CD14-positive monocyte (primary cell): Measurements from ENCODE around the gene AP3D1. TPM values are rescaled to one million over a fixed set of nuclear protein-coding genes. Genes with fewer than 3 reads are reported as not detected.
A peak's percentile ranks its signal among the peaks of the same experiment; 100 is the strongest.

ENCODE experiments used
- DNase-seq, 3 donors: peaks; one replicate each; pipeline ENCODE4 v3.0.0-alpha.2; 2011 to 2022
- H2AFZ ChIP-seq: 2 replicates; pipeline ENCODE4 v1.6.0; 2012; ENCODE audit warnings: mild to moderate bottlenecking, low read depth, low read length, inconsistent platforms; ENCODE audit not compliant: insufficient read depth, poor library complexity, severe bottlenecking
- H3K27ac ChIP-seq, 2 donors: 1 replicate in 1 of 2; 2 replicates in 1 of 2; pipeline ENCODE4 v1.5.1; 2012 to 2013; ENCODE audit warnings: low read length in 2 of 2, control low read depth in 1 of 2, inconsistent platforms in 1 of 2, low read depth in 1 of 2, mild to moderate bottlenecking in 1 of 2
- H3K27me3 ChIP-seq, 2 donors: one replicate each; pipeline versions ENCODE4 v1.6.0 to v1.6.1; 2011 to 2013; ENCODE audit warnings: low read length in 2 of 2; ENCODE audit not compliant: control insufficient read depth in 2 of 2, insufficient read depth in 2 of 2
- H3K36me3 ChIP-seq, 2 donors: replicated peaks in 1 of 2; 1 replicate in 1 of 2; 2 replicates in 1 of 2; pipeline versions ENCODE4 v1.5.1 to v1.6.1; 2012 to 2013; ENCODE audit warnings: low read length in 2 of 2, control low read depth in 1 of 2, inconsistent platforms in 1 of 2, mild to moderate bottlenecking in 1 of 2; ENCODE audit not compliant: insufficient read depth in 2 of 2, control insufficient read depth in 1 of 2
- H3K4me1 ChIP-seq, 2 donors: 1 replicate in 1 of 2; 2 replicates in 1 of 2; pipeline versions ENCODE4 v1.5.1 to v1.6.1; 2012 to 2013; ENCODE audit warnings: low read length in 2 of 2, control low read depth in 1 of 2, inconsistent platforms in 1 of 2, mild to moderate bottlenecking in 1 of 2, moderate library complexity in 1 of 2; ENCODE audit not compliant: insufficient read depth in 2 of 2, control insufficient read depth in 1 of 2
- H3K4me2 ChIP-seq: replicated peaks from 2 replicates; pipeline ENCODE3; 2012; ENCODE audit warnings: low read length, moderate library complexity, mild to moderate bottlenecking; ENCODE audit not compliant: poor library complexity, severe bottlenecking; ENCODE audit errors: extremely low read depth
- H3K4me3 ChIP-seq, 3 experiments: fragments of 200-600 bp in 1 of 3; sonication (generic) in 1 of 3; replicated peaks in 1 of 3; 1 replicate in 2 of 3; 2 replicates in 1 of 3; pipeline ENCODE4 v1.5.1; 2011 to 2013; ENCODE audit warnings: low read length in 3 of 3, mild to moderate bottlenecking in 3 of 3, control low read depth in 2 of 3, low read depth in 2 of 3, inconsistent platforms in 1 of 3, moderate library complexity in 1 of 3
- H3K79me2 ChIP-seq: 2 replicates; pipeline ENCODE4 v1.6.0; 2012; ENCODE audit warnings: mild to moderate bottlenecking, control low read depth, inconsistent platforms, low read length, moderate library complexity; ENCODE audit not compliant: insufficient read depth
- H3K9ac ChIP-seq: 2 replicates; pipeline ENCODE4 v1.6.0; 2017; ENCODE audit warnings: low read length, mild to moderate bottlenecking; ENCODE audit not compliant: insufficient read depth, poor library complexity, severe bottlenecking
- H3K9me3 ChIP-seq, 2 donors: replicated peaks in 1 of 2; 1 replicate in 1 of 2; 2 replicates in 1 of 2; pipeline versions ENCODE4 v1.5.1 to v1.6.1; 2012 to 2013; ENCODE audit warnings: low read length in 2 of 2, control low read depth in 1 of 2; ENCODE audit not compliant: control insufficient read depth in 1 of 2, insufficient read depth in 1 of 2
- H4K20me1 ChIP-seq: 2 replicates; pipeline ENCODE4 v1.6.0; 2012; ENCODE audit warnings: mild to moderate bottlenecking, low read length, control low read depth, moderate library complexity; ENCODE audit not compliant: insufficient read depth
- H3K27ac Mint-ChIP-seq, 7 donors: one replicate each; pipeline ENCODE4 v1.8.0; 2020; ENCODE audit warnings: mild to moderate bottlenecking in 7 of 7, mixed read lengths in 7 of 7, moderate library complexity in 6 of 7, inconsistent platforms in 2 of 7
- H3K27me3 Mint-ChIP-seq, 3 donors: one replicate each; pipeline ENCODE4 v1.8.0; 2021 to 2022; ENCODE audit warnings: low read depth in 3 of 3, mild to moderate bottlenecking in 3 of 3, mixed read lengths in 3 of 3, moderate library complexity in 3 of 3, inconsistent platforms in 1 of 3
- H3K36me3 Mint-ChIP-seq, 2 donors: one replicate each; pipeline ENCODE4 v1.8.0; 2020; ENCODE audit warnings: mixed read lengths in 2 of 2, inconsistent platforms in 1 of 2, mild to moderate bottlenecking in 1 of 2
- H3K4me1 Mint-ChIP-seq: one replicate; pipeline ENCODE4 v1.8.0; 2020; ENCODE audit warnings: mild to moderate bottlenecking, mixed read lengths
- H3K4me3 Mint-ChIP-seq, 2 donors: one replicate each; pipeline ENCODE4 v1.8.0; 2020; ENCODE audit warnings: mild to moderate bottlenecking in 2 of 2, mixed read lengths in 2 of 2, moderate library complexity in 1 of 2
- H3K9me3 Mint-ChIP-seq, 7 donors: one replicate each; pipeline ENCODE4 v1.8.0; 2020 to 2022; ENCODE audit warnings: mixed read lengths in 7 of 7, mild to moderate bottlenecking in 6 of 7, moderate library complexity in 6 of 7, inconsistent platforms in 2 of 7
- WGBS: methylation state at CpG from one replicate; pipeline ENCODE4 v1.1.5; 2013; ENCODE audit warnings: missing lambda C conversion rate; ENCODE audit not compliant: insufficient coverage; 5-methylcytosine and 5-hydroxymethylcytosine counted together
- intact Hi-C, 2 donors: fragments of 100-400 bp; cut with micrococcal nuclease; formaldehyde crosslinking; loops; one replicate each; pipeline versions ENCODE4 v1.15.0 to v1.15.1; 2023
- polyA plus RNA-seq, 3 donors: library from polyadenylated mRNA; depleted of rRNA in 1 of 3; unstranded in 2 of 3; stranded (reverse) in 1 of 3; fragments of 300-500 nt in 2 of 3; fragments of >200 nt in 1 of 3; fragmentation: Illumina TruSeq in 2 of 3; gene quantifications; 1 replicate in 2 of 3; 2 replicates in 1 of 3; pipeline ENCODE4 v1.2.3, GENCODE V29; 2012 to 2021
- TF ChIP-seq, protein P1 (sequence below): fragments of 200-600 bp; IDR thresholded peaks from one replicate; pipeline ENCODE4 v1.8.0; 2022; ENCODE audit warnings: antibody characterized with exemption, mild to moderate bottlenecking

Gene AP3D1
- polyA plus RNA-seq, 3 donors, result 9.6 to 105 (median 12.4) TPM

DNA sequence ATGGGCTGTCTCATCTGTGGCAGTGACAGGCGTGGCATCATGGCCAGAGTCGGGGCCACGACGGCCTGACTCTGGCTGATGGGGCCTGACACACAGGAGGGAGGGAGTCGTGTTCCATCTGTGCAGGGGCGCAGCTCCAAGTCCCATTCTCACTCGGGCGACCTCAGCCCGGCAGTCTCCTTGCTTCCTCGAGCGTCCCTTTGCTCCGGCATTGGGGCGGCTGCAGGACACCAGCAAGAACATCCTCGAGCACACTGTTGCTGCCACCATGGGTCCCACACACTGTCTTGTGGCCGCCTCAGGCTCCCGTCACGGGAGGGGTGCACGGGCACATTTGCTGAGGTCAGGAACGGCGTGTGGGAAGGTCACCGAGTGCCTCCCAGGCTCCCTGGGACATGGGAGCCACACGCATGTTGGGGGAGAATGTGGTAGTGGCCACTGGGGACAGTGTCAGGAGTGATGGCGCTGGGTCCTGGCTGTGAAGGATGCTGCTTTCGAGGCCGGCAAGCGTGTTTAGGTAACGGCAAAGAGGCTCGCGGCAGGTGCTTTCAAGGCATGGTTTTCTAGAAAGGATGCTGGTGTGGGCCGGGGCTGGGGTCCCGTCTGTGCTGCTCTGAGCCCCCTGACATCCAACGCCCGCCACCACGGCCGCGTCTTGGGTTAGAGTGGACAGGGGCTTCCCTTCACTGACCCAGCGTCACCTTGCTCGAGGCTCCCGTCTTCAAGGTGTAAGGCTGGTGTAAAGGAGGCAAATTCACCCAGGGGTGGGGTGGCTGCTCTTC is 51.2 kb downstream of the AP3D1 start:
- Histone ChIP-seq H3K9me3 (peaks cover 0 to 4% of the 10 kb centered on the region in 2 donors), H4K20me1 (peaks cover 67% of the 10 kb centered on the region), H3K36me3 (peaks cover 39 to 54% of the 10 kb centered on the region in 2 donors), H3K79me2 (peaks cover 34% of the 10 kb centered on the region), H3K27ac (no peak overlapping the region), H3K4me2 (no peak overlapping the region), H3K9ac (no peak overlapping the region), H3K4me1 (peaks cover 14 to 17% of the 10 kb centered on the region in 2 donors), H3K4me3 (no peak overlapping the region), H2AFZ (no peak overlapping the region), H3K27me3 (no peaks in the 10 kb centered on the region)
- WGBS, result 96% methylated on average over 36 of the region's 39 CpGs
- H3K27ac Mint-ChIP-seq, result peak overlapping the region in 2 of 7 donors; percentile 7 to 80
- DNase-seq, result no peak
- peaks cover 38 to 60% of the 10 kb centered on the region in 2 donors for H3K36me3 Mint-ChIP-seq
- intact Hi-C loops, result loop anchor here (5.0 kb wide), 2 partner anchors 38 to 52 kb away; partner anchors contain the start of gene AP3D1 (in 1 of the 2)
- H3K4me1 Mint-ChIP-seq, result peaks cover 9% of the 10 kb centered on the region
- peaks cover 0 to 4% (median 0%) of the 10 kb centered on the region in 3 donors for H3K27me3 Mint-ChIP-seq
- peaks cover 0 to 6% (median 0%) of the 10 kb centered on the region in 7 donors for H3K9me3 Mint-ChIP-seq
- no peak overlapping the region for H3K4me3 Mint-ChIP-seq
- TF ChIP-seq, protein P1, sequence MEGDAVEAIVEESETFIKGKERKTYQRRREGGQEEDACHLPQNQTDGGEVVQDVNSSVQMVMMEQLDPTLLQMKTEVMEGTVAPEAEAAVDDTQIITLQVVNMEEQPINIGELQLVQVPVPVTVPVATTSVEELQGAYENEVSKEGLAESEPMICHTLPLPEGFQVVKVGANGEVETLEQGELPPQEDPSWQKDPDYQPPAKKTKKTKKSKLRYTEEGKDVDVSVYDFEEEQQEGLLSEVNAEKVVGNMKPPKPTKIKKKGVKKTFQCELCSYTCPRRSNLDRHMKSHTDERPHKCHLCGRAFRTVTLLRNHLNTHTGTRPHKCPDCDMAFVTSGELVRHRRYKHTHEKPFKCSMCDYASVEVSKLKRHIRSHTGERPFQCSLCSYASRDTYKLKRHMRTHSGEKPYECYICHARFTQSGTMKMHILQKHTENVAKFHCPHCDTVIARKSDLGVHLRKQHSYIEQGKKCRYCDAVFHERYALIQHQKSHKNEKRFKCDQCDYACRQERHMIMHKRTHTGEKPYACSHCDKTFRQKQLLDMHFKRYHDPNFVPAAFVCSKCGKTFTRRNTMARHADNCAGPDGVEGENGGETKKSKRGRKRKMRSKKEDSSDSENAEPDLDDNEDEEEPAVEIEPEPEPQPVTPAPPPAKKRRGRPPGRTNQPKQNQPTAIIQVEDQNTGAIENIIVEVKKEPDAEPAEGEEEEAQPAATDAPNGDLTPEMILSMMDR, result no peak

- no peak for DNase-seq
- Histone ChIP-seq H3K9me3 (no peaks in the 10 kb centered on the region), H3K4me2 (no peak overlapping the region), H3K9ac (no peak overlapping the region), H2AFZ (no peak overlapping the region), H3K27me3 (no peaks in the 10 kb centered on the region), H3K79me2 (peaks cover 34% of the 10 kb centered on the region), H3K27ac (no peak overlapping the region), H3K4me3 (no peak overlapping the region), H4K20me1 (peaks cover 58% of the 10 kb centered on the region), H3K4me1 (peaks cover 18 to 25% of the 10 kb centered on the region in 2 donors), H3K36me3 (peaks cover 37 to 43% of the 10 kb centered on the region in 2 donors)
- intact Hi-C loops, result loop anchor here (5.0 kb wide), 2 partner anchors 37 to 53 kb away; partner anchors contain the start of gene AP3D1 (in 1 of the 2)
- peaks cover 18% of the 10 kb centered on the region for H3K4me1 Mint-ChIP-seq
- H3K36me3 Mint-ChIP-seq, result peaks cover 34 to 54% of the 10 kb centered on the region in 2 donors
- H3K27ac Mint-ChIP-seq, result no peak overlapping the region
- peaks cover 0 to 6% (median 0%) of the 10 kb centered on the region in 7 donors for H3K9me3 Mint-ChIP-seq
- WGBS, result 89% methylated on average over 13 of the region's 16 CpGs
- peaks cover 0 to 4% (median 0%) of the 10 kb centered on the region in 3 donors for H3K27me3 Mint-ChIP-seq
- no peak overlapping the region for H3K4me3 Mint-ChIP-seq
- TF ChIP-seq, protein P1, result no peak
Measured at GRCh38 chr19:2099054-2099501, 52.3 kb downstream of the AP3D1 start.
